ENCODE data around the gene KCNIP1.

GRCh38 chr5:170499621-170500020 lies 4.2 kb upstream of the KCNIP1 start:
- TF ChIP-seq EGR1 (IDR thresholded peaks at IDR 0.05) (no peak), ZBTB7A (IDR thresholded peaks at IDR 0.05; ENCODE audit: low read depth) (no peak), CREB1 (IDR thresholded peaks at IDR 0.05; ENCODE audit: low read depth) (no peak), NFIC (IDR thresholded peaks at IDR 0.05) (no peak), CEBPB (IDR thresholded peaks at IDR 0.05) (no peak), REST (IDR thresholded peaks at IDR 0.05; ENCODE audit: low read depth) (no peak), USF1 (IDR thresholded peaks at IDR 0.05) (no peak), EP300 (IDR thresholded peaks at IDR 0.05; ENCODE audit: borderline replicate concordance) (no peak), FOXM1 (IDR thresholded peaks at IDR 0.05; ENCODE audit: borderline replicate concordance, low read depth) (no peak), RAD21 (IDR thresholded peaks at IDR 0.05; ENCODE audit: low read depth) (no peak), MAX (IDR thresholded peaks at IDR 0.05) (no peak), TAF1 (IDR thresholded peaks at IDR 0.05; ENCODE audit: low read depth) (no peak)

All from Ishikawa (cell line).